ENCODE measurements around the gene ATG16L1.

DNA sequence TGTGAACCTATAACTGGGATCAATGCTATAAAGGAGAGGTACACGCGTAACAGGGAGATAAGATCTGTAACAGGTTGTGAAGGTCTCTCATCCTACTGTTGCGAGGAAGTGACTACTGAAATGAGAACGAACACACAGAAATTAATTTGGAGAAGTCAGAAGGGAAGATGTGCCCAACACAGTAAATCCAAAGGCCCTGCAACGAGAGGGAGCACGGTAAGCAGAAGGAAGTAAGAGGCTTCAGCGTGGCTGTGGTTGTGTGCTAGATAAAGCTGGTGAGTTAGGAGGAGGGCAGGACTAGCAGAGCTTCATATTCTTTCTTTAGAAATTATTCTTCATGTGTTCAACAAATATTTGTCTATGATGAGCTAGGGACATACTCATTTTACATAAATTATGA, 2.5 kb upstream of the ATG16L1 start:
- no peak for TF ChIP-seq CTCF (optimal IDR thresholded peaks at IDR 0.05 in 1 of 3, IDR thresholded peaks at IDR 0.05 in 1 of 3, conservative IDR thresholded peaks at IDR 0.05 in 1 of 3; ENCODE audit: extremely low read depth in 1 of 3, insufficient read depth in 2 of 3, low read length in 3 of 3)
- no peak for TF ChIP-seq EZH2 (IDR thresholded peaks at IDR 0.05; ENCODE audit: low read length)

Data from keratinocyte (primary cell).